Chondrocyte (in vitro differentiated cells): ENCODE measurements around the gene CSRNP3. TPM values are rescaled to one million over a fixed set of nuclear protein-coding genes. Genes with fewer than 3 reads are reported as not detected.

Experiments
- DNase-seq: peaks from one replicate; pipeline ENCODE4 v3.0.0; 2021; ENCODE audit warnings: mixed read lengths, low spot score
- H3K27ac Mint-ChIP-seq: one replicate; pipeline ENCODE4 v1.8.0; 2021; ENCODE audit warnings: mild to moderate bottlenecking, moderate library complexity, mixed read lengths; ENCODE audit not compliant: unreplicated experiment
- H3K27me3 Mint-ChIP-seq: 2 replicates; pipeline ENCODE4 v1.8.0; 2021; ENCODE audit warnings: low read depth, mixed read lengths
- H3K36me3 Mint-ChIP-seq: 2 replicates; pipeline ENCODE4 v1.8.0; 2021; ENCODE audit warnings: low read depth, mixed read lengths
- H3K4me1 Mint-ChIP-seq: 2 replicates; pipeline ENCODE4 v1.8.0; 2021; ENCODE audit warnings: low read depth, mild to moderate bottlenecking, mixed read lengths
- H3K4me3 Mint-ChIP-seq: one replicate; pipeline ENCODE4 v1.8.0; 2021; ENCODE audit warnings: mild to moderate bottlenecking, moderate library complexity, mixed read lengths; ENCODE audit not compliant: unreplicated experiment
- H3K9me3 Mint-ChIP-seq: 2 replicates; pipeline ENCODE4 v1.8.0; 2021; ENCODE audit warnings: low read depth, mixed read lengths
- total RNA-seq: library from RNA; stranded (reverse); gene quantifications from 3 replicates; pipeline ENCODE4 v1.2.1, GENCODE V29; 2021
- TF ChIP-seq, protein P1 (sequence below): fragments of 200-600 bp; sonication (generic); IDR thresholded peaks from 2 replicates; pipeline ENCODE4 v1.5.0; 2021; ENCODE audit warnings: antibody characterized with exemption, mild to moderate bottlenecking, moderate library complexity

Gene CSRNP3
- total RNA-seq, 1 donor from 2014 or later = 3.7 TPM

GRCh38 chr2:165627470-165627869 is 158.0 kb downstream of the CSRNP3 start:
- H3K9me3 Mint-ChIP-seq = no peaks in the 10 kb centered on the region
- H3K4me1 Mint-ChIP-seq = no peaks in the 10 kb centered on the region
- TF ChIP-seq, protein P1, sequence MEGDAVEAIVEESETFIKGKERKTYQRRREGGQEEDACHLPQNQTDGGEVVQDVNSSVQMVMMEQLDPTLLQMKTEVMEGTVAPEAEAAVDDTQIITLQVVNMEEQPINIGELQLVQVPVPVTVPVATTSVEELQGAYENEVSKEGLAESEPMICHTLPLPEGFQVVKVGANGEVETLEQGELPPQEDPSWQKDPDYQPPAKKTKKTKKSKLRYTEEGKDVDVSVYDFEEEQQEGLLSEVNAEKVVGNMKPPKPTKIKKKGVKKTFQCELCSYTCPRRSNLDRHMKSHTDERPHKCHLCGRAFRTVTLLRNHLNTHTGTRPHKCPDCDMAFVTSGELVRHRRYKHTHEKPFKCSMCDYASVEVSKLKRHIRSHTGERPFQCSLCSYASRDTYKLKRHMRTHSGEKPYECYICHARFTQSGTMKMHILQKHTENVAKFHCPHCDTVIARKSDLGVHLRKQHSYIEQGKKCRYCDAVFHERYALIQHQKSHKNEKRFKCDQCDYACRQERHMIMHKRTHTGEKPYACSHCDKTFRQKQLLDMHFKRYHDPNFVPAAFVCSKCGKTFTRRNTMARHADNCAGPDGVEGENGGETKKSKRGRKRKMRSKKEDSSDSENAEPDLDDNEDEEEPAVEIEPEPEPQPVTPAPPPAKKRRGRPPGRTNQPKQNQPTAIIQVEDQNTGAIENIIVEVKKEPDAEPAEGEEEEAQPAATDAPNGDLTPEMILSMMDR = no peak
- no peak overlapping the region for H3K27ac Mint-ChIP-seq
- peaks cover 2% of the 10 kb centered on the region for H3K27me3 Mint-ChIP-seq
- no peaks in the 10 kb centered on the region for H3K36me3 Mint-ChIP-seq
- H3K4me3 Mint-ChIP-seq = no peak overlapping the region
- DNase-seq = no peak

- Mint-ChIP-seq H3K36me3 (no peaks in the 10 kb centered on the region), H3K4me3 (no peak overlapping the region), H3K27ac (no peak overlapping the region), H3K4me1 (peaks cover 15% of the 10 kb centered on the region), H3K27me3 (peaks cover 2% of the 10 kb centered on the region), H3K9me3 (no peaks in the 10 kb centered on the region)
- TF ChIP-seq, protein P1 = no peak
- DNase-seq = no peak
Measured at GRCh38 chr2:165629776-165630175, 160.3 kb downstream of the CSRNP3 start.

DNA sequence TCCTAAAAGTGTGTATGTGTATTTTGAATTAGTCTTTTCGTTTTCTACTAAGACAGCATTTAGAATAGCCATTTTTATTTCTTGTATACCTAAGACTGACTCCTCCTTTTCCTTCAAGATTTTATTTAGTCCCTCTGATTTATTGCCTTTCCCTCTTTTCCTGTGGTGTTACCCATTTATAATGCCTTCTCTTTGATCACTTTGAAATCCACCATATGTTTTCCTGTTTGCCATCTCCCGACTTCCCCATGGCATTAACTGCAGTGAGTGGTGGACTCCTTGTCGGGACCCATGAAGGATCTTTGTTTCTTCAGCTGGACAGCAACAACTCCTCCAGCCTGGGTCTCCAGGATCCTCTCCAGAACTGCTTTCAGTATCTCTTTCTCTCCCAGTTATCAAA is 160.7 kb downstream of the CSRNP3 start:
- Mint-ChIP-seq H3K27me3 (peaks cover 2% of the 10 kb centered on the region), H3K36me3 (no peaks in the 10 kb centered on the region), H3K4me1 (peaks cover 20% of the 10 kb centered on the region), H3K9me3 (no peaks in the 10 kb centered on the region), H3K27ac (no peak overlapping the region), H3K4me3 (no peak overlapping the region)
- TF ChIP-seq, protein P1 = no peak
- no peak for DNase-seq

- Mint-ChIP-seq H3K9me3 (no peaks in the 10 kb centered on the region), H3K27me3 (peaks cover 2% of the 10 kb centered on the region), H3K27ac (no peak overlapping the region), H3K4me1 (peaks cover 24% of the 10 kb centered on the region), H3K36me3 (no peaks in the 10 kb centered on the region), H3K4me3 (no peak overlapping the region)
- TF ChIP-seq, protein P1 = no peak
- DNase-seq = no peak
Measured at GRCh38 chr2:165631089-165631488, 161.6 kb downstream of the CSRNP3 start.

GRCh38 chr2:165632594-165632993 is 163.1 kb downstream of the CSRNP3 start:
- TF ChIP-seq, protein P1 = no peak
- H3K27me3 Mint-ChIP-seq = peaks cover 2% of the 10 kb centered on the region
- no peaks in the 10 kb centered on the region for H3K36me3 Mint-ChIP-seq
- no peak overlapping the region for H3K4me3 Mint-ChIP-seq
- no peak for DNase-seq
- H3K27ac Mint-ChIP-seq = no peak overlapping the region
- peaks cover 24% of the 10 kb centered on the region for H3K4me1 Mint-ChIP-seq
- H3K9me3 Mint-ChIP-seq = no peaks in the 10 kb centered on the region
